ENCODE data around the gene RAB33B.

DNA sequence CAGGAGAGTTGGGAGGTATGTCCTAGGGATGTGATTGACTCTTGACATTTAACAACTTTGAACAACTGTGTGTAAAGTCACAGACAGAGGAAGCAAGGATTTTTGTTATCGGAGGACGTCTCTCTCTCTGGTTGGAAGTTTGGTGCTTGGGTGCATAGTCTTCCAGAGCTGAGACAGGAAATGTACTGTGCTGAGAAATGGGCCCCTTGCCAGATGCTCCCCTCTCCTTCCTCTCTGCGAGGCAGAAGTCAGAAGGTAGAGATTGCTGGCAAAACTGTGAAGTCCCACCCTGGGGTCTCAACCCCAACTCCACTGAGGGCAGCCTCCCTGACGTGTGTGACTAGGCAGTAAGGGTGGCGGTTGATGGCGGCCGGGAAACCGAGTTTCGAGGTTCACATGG, 52.9 kb downstream of the RAB33B start:
- TF ChIP-seq, protein P1, sequence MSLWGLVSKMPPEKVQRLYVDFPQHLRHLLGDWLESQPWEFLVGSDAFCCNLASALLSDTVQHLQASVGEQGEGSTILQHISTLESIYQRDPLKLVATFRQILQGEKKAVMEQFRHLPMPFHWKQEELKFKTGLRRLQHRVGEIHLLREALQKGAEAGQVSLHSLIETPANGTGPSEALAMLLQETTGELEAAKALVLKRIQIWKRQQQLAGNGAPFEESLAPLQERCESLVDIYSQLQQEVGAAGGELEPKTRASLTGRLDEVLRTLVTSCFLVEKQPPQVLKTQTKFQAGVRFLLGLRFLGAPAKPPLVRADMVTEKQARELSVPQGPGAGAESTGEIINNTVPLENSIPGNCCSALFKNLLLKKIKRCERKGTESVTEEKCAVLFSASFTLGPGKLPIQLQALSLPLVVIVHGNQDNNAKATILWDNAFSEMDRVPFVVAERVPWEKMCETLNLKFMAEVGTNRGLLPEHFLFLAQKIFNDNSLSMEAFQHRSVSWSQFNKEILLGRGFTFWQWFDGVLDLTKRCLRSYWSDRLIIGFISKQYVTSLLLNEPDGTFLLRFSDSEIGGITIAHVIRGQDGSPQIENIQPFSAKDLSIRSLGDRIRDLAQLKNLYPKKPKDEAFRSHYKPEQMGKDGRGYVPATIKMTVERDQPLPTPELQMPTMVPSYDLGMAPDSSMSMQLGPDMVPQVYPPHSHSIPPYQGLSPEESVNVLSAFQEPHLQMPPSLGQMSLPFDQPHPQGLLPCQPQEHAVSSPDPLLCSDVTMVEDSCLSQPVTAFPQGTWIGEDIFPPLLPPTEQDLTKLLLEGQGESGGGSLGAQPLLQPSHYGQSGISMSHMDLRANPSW (CRISPR knock-in tag; IDR thresholded peaks at IDR 0.05): no peak
- TF ChIP-seq CBX5 (IDR thresholded peaks at IDR 0.05; ENCODE audit: borderline replicate concordance, low read depth): no peak
- no peak for TF ChIP-seq JUN (IDR thresholded peaks at IDR 0.05; ENCODE audit: borderline replicate concordance, low read depth, low read length)
- no peak for TF ChIP-seq JUN (CRISPR knock-in tag; IDR thresholded peaks at IDR 0.05; ENCODE audit: borderline replicate concordance)
- TF ChIP-seq, protein P2, sequence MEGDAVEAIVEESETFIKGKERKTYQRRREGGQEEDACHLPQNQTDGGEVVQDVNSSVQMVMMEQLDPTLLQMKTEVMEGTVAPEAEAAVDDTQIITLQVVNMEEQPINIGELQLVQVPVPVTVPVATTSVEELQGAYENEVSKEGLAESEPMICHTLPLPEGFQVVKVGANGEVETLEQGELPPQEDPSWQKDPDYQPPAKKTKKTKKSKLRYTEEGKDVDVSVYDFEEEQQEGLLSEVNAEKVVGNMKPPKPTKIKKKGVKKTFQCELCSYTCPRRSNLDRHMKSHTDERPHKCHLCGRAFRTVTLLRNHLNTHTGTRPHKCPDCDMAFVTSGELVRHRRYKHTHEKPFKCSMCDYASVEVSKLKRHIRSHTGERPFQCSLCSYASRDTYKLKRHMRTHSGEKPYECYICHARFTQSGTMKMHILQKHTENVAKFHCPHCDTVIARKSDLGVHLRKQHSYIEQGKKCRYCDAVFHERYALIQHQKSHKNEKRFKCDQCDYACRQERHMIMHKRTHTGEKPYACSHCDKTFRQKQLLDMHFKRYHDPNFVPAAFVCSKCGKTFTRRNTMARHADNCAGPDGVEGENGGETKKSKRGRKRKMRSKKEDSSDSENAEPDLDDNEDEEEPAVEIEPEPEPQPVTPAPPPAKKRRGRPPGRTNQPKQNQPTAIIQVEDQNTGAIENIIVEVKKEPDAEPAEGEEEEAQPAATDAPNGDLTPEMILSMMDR (IDR thresholded peaks at IDR 0.05 in 2 of 3, conservative IDR thresholded peaks at IDR 0.05 in 1 of 3; ENCODE audit: insufficient read depth in 2 of 3, low read depth in 1 of 3, low read length in 3 of 3): no peak
- TF ChIP-seq EGR1 (conservative IDR thresholded peaks at IDR 0.05): no peak

All from K562 (cell line).